HFF-Myc (cell line): ENCODE results near the gene LRRC51.

Source experiments
- DNase-seq: peaks from one replicate; pipeline ENCODE4 v3.0.0-alpha.2; 2011; ENCODE audit warnings: low read depth; ENCODE audit errors: extremely low read depth
- H3K4me3 ChIP-seq: replicated peaks from 2 replicates; pipeline ENCODE4 v1.5.1; 2011; ENCODE audit warnings: low read depth, mild to moderate bottlenecking, control low read depth, low read length
- CTCF ChIP-seq: IDR thresholded peaks from 2 replicates; pipeline ENCODE4 v1.5.1; 2012; ENCODE audit warnings: mild to moderate bottlenecking, low read depth, low read length, control low read depth; ENCODE audit errors: missing control alignments

The LRRC51 gene

GRCh38 chr11:72081821-72082453, 1.3 kb downstream of the LRRC51 start:
- H3K4me3 ChIP-seq: no peak overlapping the region
- TF ChIP-seq CTCF: no peak
- no peak for DNase-seq

- no peak overlapping the region for H3K4me3 ChIP-seq
- no peak for TF ChIP-seq CTCF
- no peak for DNase-seq
Measured at GRCh38 chr11:72083414-72083813, 2.8 kb downstream of the LRRC51 start.

GRCh38 chr11:72084076-72084475, 3.4 kb downstream of the LRRC51 start:
- TF ChIP-seq CTCF: no peak
- DNase-seq: no peak
- H3K4me3 ChIP-seq: no peak overlapping the region

GRCh38 chr11:72084965-72085364, 4.3 kb downstream of the LRRC51 start:
- no peak overlapping the region for H3K4me3 ChIP-seq
- no peak for TF ChIP-seq CTCF
- DNase-seq: no peak

- TF ChIP-seq CTCF: no peak
- DNase-seq: no peak
- H3K4me3 ChIP-seq: no peak overlapping the region
Measured at GRCh38 chr11:72085621-72086351, 5.1 kb downstream of the LRRC51 start.

GRCh38 chr11:72088076-72088808, 7.6 kb downstream of the LRRC51 start:
- no peak overlapping the region for H3K4me3 ChIP-seq
- DNase-seq: no peak
- no peak for TF ChIP-seq CTCF
